Transverse colon (tissue), 4 donors: ENCODE results near the gene KHDC4. TPM values are rescaled to one million over a fixed set of nuclear protein-coding genes. Genes with fewer than 3 reads are reported as not detected.

Experiments
- DNase-seq: peaks from one replicate; pipeline ENCODE4 v3.0.0-alpha.2; 2019
- H3K27ac ChIP-seq, 4 donors: fragments of 200-600 bp; sonication (generic); 2 replicates each; pipeline ENCODE4 v1.5.1; 2016 to 2018; ENCODE audit warnings: inconsistent platforms in 4 of 4
- H3K27me3 ChIP-seq: fragments of 200-600 bp; sonication (generic); 2 replicates; pipeline ENCODE4 v1.5.1; 2017; ENCODE audit warnings: inconsistent platforms
- H3K36me3 ChIP-seq, 4 donors: fragments of 200-600 bp; sonication (generic); 2 replicates each; pipeline ENCODE4 v1.5.1; 2017 to 2019; ENCODE audit warnings: inconsistent platforms in 4 of 4
- H3K4me1 ChIP-seq, 4 donors: fragments of 200-600 bp; sonication (generic); 2 replicates each; pipeline ENCODE4 v1.5.1; 2017 to 2020; ENCODE audit warnings: inconsistent platforms in 4 of 4
- H3K4me3 ChIP-seq, 4 donors: fragments of 200-600 bp; sonication (generic); 1 replicate in 1 of 4; 2 replicates in 3 of 4; pipeline versions ENCODE4 v1.5.1 to v1.6.1; 2017 to 2019; ENCODE audit warnings: inconsistent platforms in 4 of 4
- H3K9me3 ChIP-seq, 2 donors: fragments of 200-600 bp; sonication (generic); 2 replicates each; pipeline ENCODE4 v1.5.1; 2017 to 2019; ENCODE audit warnings: inconsistent platforms in 2 of 2
- EP300 ChIP-seq: sonication (generic); formaldehyde crosslinking; IDR thresholded peaks from one replicate; pipeline ENCODE4 v1.6.1; 2017; ENCODE audit warnings: antibody characterized with exemption, low read depth
- POLR2A ChIP-seq: fragments of 450-650 bp; IDR thresholded peaks from one replicate; pipeline ENCODE4 v1.6.1; 2016; ENCODE audit warnings: antibody characterized with exemption, mild to moderate bottlenecking, moderate library complexity
- POLR2AphosphoS5 ChIP-seq, 3 donors: sonication (generic); formaldehyde crosslinking; IDR thresholded peaks; one replicate each; pipeline ENCODE4 v1.6.1; 2016; ENCODE audit warnings: antibody characterized with exemption in 3 of 3
- WGBS, 2 donors: methylation state at CpG; one replicate each; pipeline ENCODE4 v1.1.5; 2018; ENCODE audit warnings: low coverage in 1 of 2; 5-methylcytosine and 5-hydroxymethylcytosine counted together
- in situ Hi-C, 4 donors: fragments of 200-750 bp; cut with MboI; loops; one replicate each; pipeline versions ENCODE4 v1.15.0 to v1.15.1; 2017; ENCODE audit warnings: low sequenced_read_pairs in 3 of 4, low pct_ligation_motif_present in 1 of 4, low pct_unique_long_range_greater_than_20kb in 1 of 4
- intact Hi-C: fragments of 100-400 bp; cut with DNase I; formaldehyde crosslinking; loops from one replicate; pipeline ENCODE4 v1.15.1; 2023; ENCODE audit warnings: low total_unique reads
- small RNA-seq, 4 donors: library from RNA; depleted of rRNA; stranded (forward); fragments of <200 nt; gene quantifications; one replicate each; pipeline ENCODE3, GENCODE V24; 2016
- total RNA-seq, 4 donors: library from RNA; depleted of rRNA; stranded (reverse); fragments of >200 nt; gene quantifications; one replicate each; pipeline ENCODE4 v1.1.0, GENCODE V29; 2016
- TF ChIP-seq, protein P1 (sequence below), 5 experiments: fragments of 200-600 bp in 3 of 5; fragments of 450-650 bp in 2 of 5; sonication (generic) in 3 of 5; IDR thresholded peaks; 1 replicate in 2 of 5; 2 replicates in 3 of 5; pipeline ENCODE4 v1.5.1; 2016 to 2017; ENCODE audit warnings: antibody characterized with exemption in 5 of 5, inconsistent platforms in 3 of 5, mild to moderate bottlenecking in 2 of 5, moderate library complexity in 1 of 5

KHDC4 gene
- total RNA-seq, 4 donors from 2014 or later = 76.2 to 158 (median 98.7) TPM

DNA sequence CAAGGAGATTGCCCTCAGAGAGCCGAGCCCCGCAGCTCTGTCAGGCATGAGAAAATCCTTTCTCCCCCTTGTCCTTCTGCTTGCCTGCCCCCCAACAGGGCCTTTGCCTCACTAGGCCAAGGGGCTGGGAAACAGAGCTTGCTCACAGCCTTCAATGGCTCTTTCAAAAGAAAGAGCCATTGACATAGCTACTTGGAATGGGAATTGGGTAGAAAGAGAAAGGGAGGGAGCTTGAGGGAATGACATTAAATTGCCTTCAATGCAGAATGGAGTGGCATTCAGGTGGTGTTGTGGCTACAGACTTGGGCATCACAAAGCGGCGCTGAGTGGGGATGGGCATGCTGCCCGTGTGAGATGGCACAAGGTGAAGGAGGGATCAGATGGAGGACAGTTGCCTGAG, 61.7 kb downstream of the KHDC4 start:
- no peaks in the 10 kb centered on the region for H3K27me3 ChIP-seq
- no peak for TF ChIP-seq POLR2AphosphoS5 (IDR thresholded peaks at IDR 0.05)
- 80 to 86% methylated on average over 3 to 5 of the region's 5 CpGs for WGBS, 2 donors
- H3K36me3 ChIP-seq = no peaks in the 10 kb centered on the region
- no peaks in the 10 kb centered on the region for H3K9me3 ChIP-seq
- peak overlapping the region in 1 of 4 donors; percentile 24 for H3K27ac ChIP-seq
- in situ Hi-C loops = no loop called here
- peaks cover 0 to 6% (median 2%) of the 10 kb centered on the region in 4 donors for H3K4me1 ChIP-seq
- no peak for DNase-seq
- H3K4me3 ChIP-seq = no peak overlapping the region
- intact Hi-C loops = no loop called here

DNA sequence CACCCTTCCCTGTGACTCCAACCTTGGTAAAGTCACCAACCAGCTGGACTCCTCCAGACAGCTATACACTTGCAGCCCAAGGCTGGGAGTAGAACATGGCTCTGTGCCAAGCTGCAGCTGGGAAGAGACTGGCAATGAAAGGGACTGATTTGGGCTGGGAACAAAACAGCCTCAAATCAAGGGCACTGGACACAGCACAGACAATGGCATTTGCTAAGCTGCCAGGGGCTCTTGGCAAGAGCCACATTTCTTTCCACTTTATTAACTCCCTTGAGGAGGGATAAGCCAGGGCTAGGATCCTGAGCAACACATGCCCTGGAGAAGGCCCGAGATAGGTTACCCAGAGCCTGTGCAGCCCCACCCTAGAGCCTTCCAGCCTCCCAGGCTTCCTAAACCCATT, 62.8 kb downstream of the KHDC4 start:
- WGBS, 2 donors = 71% methylated on average over 1 of the region's 1 CpG; no CpG with 5 or more reads in 1 of the 2 donors
- H3K9me3 ChIP-seq = no peaks in the 10 kb centered on the region
- peak overlapping the region in 2 of 4 donors; percentile 21 to 24 for H3K27ac ChIP-seq
- peaks cover 0 to 6% (median 2%) of the 10 kb centered on the region in 4 donors for H3K4me1 ChIP-seq
- TF ChIP-seq POLR2AphosphoS5 (IDR thresholded peaks at IDR 0.05) = no peak
- TF ChIP-seq, protein P1, sequence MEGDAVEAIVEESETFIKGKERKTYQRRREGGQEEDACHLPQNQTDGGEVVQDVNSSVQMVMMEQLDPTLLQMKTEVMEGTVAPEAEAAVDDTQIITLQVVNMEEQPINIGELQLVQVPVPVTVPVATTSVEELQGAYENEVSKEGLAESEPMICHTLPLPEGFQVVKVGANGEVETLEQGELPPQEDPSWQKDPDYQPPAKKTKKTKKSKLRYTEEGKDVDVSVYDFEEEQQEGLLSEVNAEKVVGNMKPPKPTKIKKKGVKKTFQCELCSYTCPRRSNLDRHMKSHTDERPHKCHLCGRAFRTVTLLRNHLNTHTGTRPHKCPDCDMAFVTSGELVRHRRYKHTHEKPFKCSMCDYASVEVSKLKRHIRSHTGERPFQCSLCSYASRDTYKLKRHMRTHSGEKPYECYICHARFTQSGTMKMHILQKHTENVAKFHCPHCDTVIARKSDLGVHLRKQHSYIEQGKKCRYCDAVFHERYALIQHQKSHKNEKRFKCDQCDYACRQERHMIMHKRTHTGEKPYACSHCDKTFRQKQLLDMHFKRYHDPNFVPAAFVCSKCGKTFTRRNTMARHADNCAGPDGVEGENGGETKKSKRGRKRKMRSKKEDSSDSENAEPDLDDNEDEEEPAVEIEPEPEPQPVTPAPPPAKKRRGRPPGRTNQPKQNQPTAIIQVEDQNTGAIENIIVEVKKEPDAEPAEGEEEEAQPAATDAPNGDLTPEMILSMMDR (IDR thresholded peaks at IDR 0.05) = no peak
- TF ChIP-seq EP300 = no peak
- TF ChIP-seq POLR2A = no peak
- H3K4me3 ChIP-seq = no peak overlapping the region
- no peaks in the 10 kb centered on the region for H3K27me3 ChIP-seq
- in situ Hi-C loops (no loop called here), intact Hi-C loops (no loop called here)
- no peaks in the 10 kb centered on the region for H3K36me3 ChIP-seq
- no peak for DNase-seq

DNA sequence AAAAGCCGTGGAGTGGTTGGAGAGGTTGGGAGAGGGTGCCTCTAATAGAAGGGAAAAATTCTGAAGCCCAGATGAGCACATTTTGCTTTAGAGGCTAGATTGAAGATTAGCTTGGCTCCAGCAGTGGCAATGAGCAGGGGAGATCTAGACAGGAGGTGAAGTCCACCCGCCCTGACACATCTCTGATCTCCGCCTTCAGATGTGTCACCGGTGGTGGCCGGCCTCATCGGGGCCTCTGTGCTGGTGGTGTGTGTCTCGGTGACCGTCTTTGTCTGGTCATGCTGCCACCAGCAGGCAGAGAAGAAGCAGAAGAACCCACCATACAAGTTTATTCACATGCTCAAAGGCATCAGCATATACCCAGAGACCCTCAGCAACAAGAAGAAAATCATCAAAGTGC, 66.4 kb downstream of the KHDC4 start:
- H3K27me3 ChIP-seq = no peaks in the 10 kb centered on the region
- in situ Hi-C loops = no loop called here
- no peak for TF ChIP-seq POLR2AphosphoS5 (IDR thresholded peaks at IDR 0.05)
- no peak for TF ChIP-seq POLR2A
- TF ChIP-seq EP300 = no peak
- TF ChIP-seq, protein P1 (IDR thresholded peaks at IDR 0.05) = no peak
- no peaks in the 10 kb centered on the region for H3K9me3 ChIP-seq
- WGBS, 2 donors = 93 to 94% methylated on average over 3 to 8 of the region's 8 CpGs
- no peaks in the 10 kb centered on the region for H3K36me3 ChIP-seq
- intact Hi-C loops = loop anchor here (1.0 kb wide), 1 partner anchor 31 kb away; no protein-coding TSS in a partner anchor
- no peak overlapping the region for H3K27ac ChIP-seq
- DNase-seq = no peak
- no peak overlapping the region for H3K4me3 ChIP-seq
- H3K4me1 ChIP-seq = no peaks in the 10 kb centered on the region

DNA sequence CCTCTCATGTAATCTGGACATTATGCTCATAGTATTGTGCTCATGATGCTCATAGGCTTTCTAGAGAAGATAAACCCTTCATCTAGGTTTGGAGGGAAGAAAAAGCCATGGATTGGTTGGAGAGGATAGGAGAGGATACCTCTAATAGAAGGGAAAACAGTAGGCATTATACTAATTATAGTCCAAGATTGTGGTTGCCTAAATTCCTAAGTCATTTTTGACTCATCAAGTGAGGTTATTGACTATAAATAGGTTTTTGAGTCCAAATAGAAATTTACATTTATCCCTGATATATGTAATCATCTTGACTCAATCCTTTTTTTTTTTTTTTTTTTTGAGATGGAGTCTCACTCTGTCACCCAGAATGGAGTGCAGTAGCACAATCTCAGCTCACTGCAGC, 69.8 kb downstream of the KHDC4 start:
- Histone ChIP-seq H3K4me1 (peaks cover 0 to 6% (median 6%) of the 10 kb centered on the region in 4 donors), H3K27ac (no peak overlapping the region), H3K4me3 (no peak overlapping the region), H3K9me3 (no peaks in the 10 kb centered on the region), H3K36me3 (no peaks in the 10 kb centered on the region), H3K27me3 (peaks cover 13% of the 10 kb centered on the region)
- DNase-seq = no peak
- in situ Hi-C loops = no loop called here
- no peak for TF ChIP-seq POLR2AphosphoS5 (IDR thresholded peaks at IDR 0.05)
- no peak for TF ChIP-seq EP300
- no peak for TF ChIP-seq POLR2A
- TF ChIP-seq, protein P1 (IDR thresholded peaks at IDR 0.05) = no peak
- intact Hi-C loops = no loop called here

Small RNA genes lying within 50 kb of the gene (small RNA-seq; reads per million reads assigned to genes)
- 0 reads per million in 4 donors for gene MIR6738
- gene RF00015 = 0 reads per million in 4 donors
- gene SCARNA4 = 0 reads per million in 4 donors
- gene SNORA80E = 79.9 to 321 (median 191) reads per million in 4 donors

Other genes starting within 250 kb of the KHDC4 start
- 100 to 1,000 TPM in 1 of 4 donors, 10 to 100 TPM in 3; 84.0 to 198 (median 92.1) TPM for gene YY1AP1, start 245.6 kb downstream of the KHDC4 start, total RNA-seq
- 100 to 1,000 TPM in 2 of 4 donors, 10 to 100 TPM in 2; 81.9 to 134 (median 106) TPM for gene DAP3, start 245.3 kb downstream of the KHDC4 start, total RNA-seq
- 10 to 100 TPM; 36.3 to 75.6 (median 45.6) TPM for gene GON4L, start 77.2 kb downstream of the KHDC4 start, total RNA-seq
- gene SYT11, start 74.8 kb downstream of the KHDC4 start, total RNA-seq = 1 to 10 TPM; 2.2 to 5.9 (median 3.6) TPM
- 10 to 100 TPM in 3 of 4 donors, 1 to 10 TPM in 1; 6.4 to 23.7 (median 17.0) TPM for gene RIT1, start 23.1 kb downstream of the KHDC4 start, total RNA-seq
- gene RXFP4, start 7.2 kb upstream of the KHDC4 start, total RNA-seq = 10 to 100 TPM in 1 of 4 donors, 1 to 10 TPM in 2, under 1 TPM in 1; 0.80 to 11.6 (median 2.5) TPM
- 100 to 1,000 TPM; 107 to 244 (median 169) TPM for gene ARHGEF2, start 44.1 kb upstream of the KHDC4 start, total RNA-seq
- 100 to 1,000 TPM in 2 of 4 donors, 10 to 100 TPM in 2; 51.2 to 275 (median 168) TPM for gene SSR2, start 86.5 kb upstream of the KHDC4 start, total RNA-seq
- gene UBQLN4, start 119.4 kb upstream of the KHDC4 start, total RNA-seq = 10 to 100 TPM in 3 of 4 donors, 1 to 10 TPM in 1; 7.9 to 21.3 (median 16.1) TPM
- gene LAMTOR2, start 120.4 kb upstream of the KHDC4 start, total RNA-seq = 10 to 100 TPM; 20.9 to 70.9 (median 47.5) TPM
- gene RAB25, start 126.7 kb upstream of the KHDC4 start, total RNA-seq = 100 to 1,000 TPM; 140 to 213 (median 174) TPM
- under 1 TPM in 3 of 4 donors, not detected in 1; 0.14 to 0.60 (median 0.48) TPM for gene MEX3A, start 148.1 kb upstream of the KHDC4 start, total RNA-seq
- 100 to 1,000 TPM; 300 to 999 (median 324) TPM for gene LMNA, start 180.3 kb upstream of the KHDC4 start, total RNA-seq
- gene SEMA4A, start 219.2 kb upstream of the KHDC4 start, total RNA-seq = 1 to 10 TPM in 3 of 4 donors, not detected in 1; 2.6 to 6.0 (median 4.8) TPM